HCT116 (cell line): ENCODE results near the gene HHIPL1. TPM values are rescaled to one million over a fixed set of nuclear protein-coding genes. Genes with fewer than 3 reads are reported as not detected.

ENCODE experiments used
- ATAC-seq: fragments of 200-7000 bp; cut with Tn5 transposase; 2 replicates; pipeline ENCODE4 v1.9.1; 2020; ENCODE audit warnings: mild to moderate bottlenecking, moderate library complexity
- BruUV-seq: library from RNA; stranded (reverse); fragments of 400-500 nt; replicated peaks from 2 replicates; lab custom pipeline; 2021; lab: Mats Ljungman, UMichigan
- CTCF ChIA-PET: fragments of 300-600 bp; sonication (Branson Sonifier 250); formaldehyde crosslinking; loops from one replicate; lab custom pipeline; 2021; ENCODE audit warnings: antibody characterized with exemption; lab: Charles Lee
- POLR2A ChIA-PET: fragments of 300-600, 350-600 bp; sonication (Branson Sonifier 250); formaldehyde crosslinking; loops from one replicate; lab custom pipeline; 2021; ENCODE audit warnings: antibody characterized with exemption; lab: Charles Lee
- RAD21 ChIA-PET, 2 experiments: fragments of 300-600 bp; sonication (Branson Sonifier 250); formaldehyde crosslinking; loops; one replicate each; lab custom pipeline; 2023; ENCODE audit warnings: low total read pairs in 2 of 2; ENCODE audit not compliant: uncharacterized antibody in 2 of 2, unreplicated experiment in 2 of 2, low non-redundant PET in 1 of 2; lab: Charles Lee
- DNase-seq: peaks from one replicate; pipeline ENCODE4 v3.0.0-alpha.2; 2010; ENCODE audit warnings: low read depth, low spot score
- H2AFZ ChIP-seq: fragments of 200-600 bp; shearing (Covaris generic), sonication (generic); 2 replicates; pipeline ENCODE4 v1.6.1; 2017; ENCODE audit warnings: low read depth, mixed run types, mixed read lengths, antibody characterized with exemption, low read length; ENCODE audit not compliant: poor library complexity, severe bottlenecking
- H3K27ac ChIP-seq: 2 replicates; pipeline ENCODE4 v1.5.1; 2012; ENCODE audit warnings: low read depth, low read length
- H3K27me3 ChIP-seq: fragments of 200-600 bp; sonication (generic); 2 replicates; pipeline ENCODE4 v1.6.1; 2016; ENCODE audit warnings: mixed run types, low read length, mixed read lengths; ENCODE audit not compliant: insufficient read depth
- H3K36me3 ChIP-seq, 2 experiments: fragments of 200-500 bp in 1 of 2; fragments of 200-600 bp in 1 of 2; sonication (Bioruptor generic) in 1 of 2; sonication (generic) in 1 of 2; 2 replicates each; pipeline versions ENCODE4 v1.5.1 to v1.6.1; 2014 to 2016; ENCODE audit warnings: low read length in 2 of 2, inconsistent platforms in 1 of 2, mixed read lengths in 1 of 2, mixed run types in 1 of 2; ENCODE audit not compliant: insufficient read depth in 2 of 2, control insufficient read depth in 1 of 2
- H3K4me1 ChIP-seq, 2 experiments: fragments of 200-600 bp in 1 of 2; sonication (generic) in 1 of 2; 2 replicates each; pipeline versions ENCODE4 v1.5.1 to v1.6.1; 2012 to 2017; ENCODE audit warnings: low read length in 2 of 2, inconsistent platforms in 1 of 2, mild to moderate bottlenecking in 1 of 2, mixed read lengths in 1 of 2, mixed run types in 1 of 2, moderate library complexity in 1 of 2; ENCODE audit not compliant: insufficient read depth in 2 of 2, control insufficient read depth in 1 of 2
- H3K4me2 ChIP-seq: fragments of 200-600 bp; sonication (generic); 2 replicates; pipeline ENCODE4 v1.6.1; 2017; ENCODE audit warnings: mixed run types, low read length, mixed read lengths
- H3K4me3 ChIP-seq, 2 experiments: fragments of 200-600 bp in 1 of 2; sonication (generic) in 1 of 2; replicated peaks in 1 of 2; 2 replicates each; pipeline ENCODE4 v1.5.1; 2011 to 2016; ENCODE audit warnings: low read length in 2 of 2, control low read depth in 1 of 2, low read depth in 1 of 2, mild to moderate bottlenecking in 1 of 2, mixed read lengths in 1 of 2, mixed run types in 1 of 2
- H3K79me2 ChIP-seq: fragments of 200-600 bp; sonication (generic); 2 replicates; pipeline ENCODE4 v1.6.1; 2017; ENCODE audit warnings: mild to moderate bottlenecking, mixed run types, low read length, moderate library complexity, mixed read lengths; ENCODE audit not compliant: insufficient read depth
- H3K9ac ChIP-seq: fragments of 200-600 bp; sonication (generic); 2 replicates; pipeline ENCODE4 v1.6.1; 2016; ENCODE audit warnings: low read length, mixed read lengths
- H3K9me2 ChIP-seq: fragments of 200-600 bp; sonication (generic), shearing (Covaris generic); 2 replicates; pipeline ENCODE4 v1.6.1; 2017; ENCODE audit warnings: mixed run types, mild to moderate bottlenecking, moderate library complexity; ENCODE audit not compliant: insufficient read depth
- H3K9me3 ChIP-seq, 2 experiments: fragments of 200-500 bp in 1 of 2; fragments of 200-600 bp in 1 of 2; sonication (Bioruptor generic) in 1 of 2; sonication (generic) in 1 of 2; 2 replicates each; pipeline ENCODE4 v1.6.1; 2014 to 2017; ENCODE audit warnings: low read length in 2 of 2, mixed read lengths in 2 of 2, inconsistent platforms in 1 of 2, low read depth in 1 of 2, mild to moderate bottlenecking in 1 of 2, mixed run types in 1 of 2, moderate library complexity in 1 of 2; ENCODE audit not compliant: control insufficient read depth in 1 of 2, insufficient read depth in 1 of 2
- H4K20me1 ChIP-seq: fragments of 200-600 bp; sonication (generic), shearing (Covaris generic); 2 replicates; pipeline ENCODE4 v1.6.1; 2017; ENCODE audit warnings: mixed run types, mild to moderate bottlenecking, moderate library complexity; ENCODE audit not compliant: insufficient read depth
- CEBPB ChIP-seq: IDR thresholded peaks from 2 replicates; pipeline ENCODE4 v1.6.1; 2012; ENCODE audit warnings: low read depth
- EGR1 ChIP-seq: IDR thresholded peaks from 2 replicates; pipeline ENCODE4 v1.6.1; 2012; ENCODE audit warnings: low read depth
- FOSL1 ChIP-seq: IDR thresholded peaks from 2 replicates; pipeline ENCODE4 v1.6.1; 2012; ENCODE audit warnings: low read depth
- RAD21 ChIP-seq: IDR thresholded peaks from 2 replicates; pipeline ENCODE4 v1.6.1; 2012; ENCODE audit warnings: low read depth, mild to moderate bottlenecking
- SIN3A ChIP-seq: IDR thresholded peaks from 2 replicates; pipeline ENCODE4 v1.6.1; 2012; ENCODE audit warnings: low read depth
- SP1 ChIP-seq: IDR thresholded peaks from 2 replicates; pipeline ENCODE4 v1.6.1; 2012; ENCODE audit warnings: low read depth
- TCF7L2 ChIP-seq: IDR thresholded peaks from 2 replicates; pipeline ENCODE4 v1.7.0; 2011; ENCODE audit warnings: borderline replicate concordance, inconsistent platforms; ENCODE audit not compliant: insufficient read depth, insufficient read length; ENCODE audit errors: extremely low read depth
- YY1 ChIP-seq: IDR thresholded peaks from 2 replicates; pipeline ENCODE4 v1.6.1; 2011; ENCODE audit warnings: low read length, low read depth, moderate library complexity, mild to moderate bottlenecking; ENCODE audit not compliant: insufficient replicate concordance; ENCODE audit errors: extremely low read depth
- ZFX ChIP-seq: fragments of 450-650 bp; IDR thresholded peaks from 2 replicates; pipeline ENCODE4 v1.6.1; 2017
- ZNF274 ChIP-seq: fragments of 200-500 bp; sonication (Bioruptor generic); IDR thresholded peaks from 2 replicates; pipeline ENCODE4 v1.6.1; 2014; ENCODE audit warnings: mild to moderate bottlenecking, low read depth, low read length, inconsistent platforms
- intact Hi-C: fragments of 100-400 bp; cut with micrococcal nuclease; formaldehyde crosslinking; loops from 2 replicates; pipeline ENCODE4 v1.10.0; 2022
- total RNA-seq: library from RNA; stranded (reverse); gene quantifications from one replicate; pipeline ENCODE4 v1.2.1, GENCODE V29; 2021; ENCODE audit not compliant: unreplicated experiment
- TF ChIP-seq, protein P1 (sequence below): IDR thresholded peaks from 2 replicates; pipeline ENCODE4 v1.6.1; 2012
- TF ChIP-seq, protein P2 (sequence below), 3 experiments: fragments of 200-600 bp in 1 of 3; sonication (generic) in 1 of 3; IDR thresholded peaks in 2 of 3; conservative IDR thresholded peaks in 1 of 3; 2 replicates each; pipeline ENCODE4 v1.5.1; 2012 to 2017; ENCODE audit warnings: low read depth in 2 of 3, low read length in 2 of 3, antibody characterized with exemption in 1 of 3, borderline replicate concordance in 1 of 3, control low read depth in 1 of 3, mild to moderate bottlenecking in 1 of 3, mixed read lengths in 1 of 3, mixed run types in 1 of 3, moderate library complexity in 1 of 3; ENCODE audit not compliant: insufficient read depth in 1 of 3
- TF ChIP-seq, protein P3 (sequence below): IDR thresholded peaks from 2 replicates; pipeline ENCODE4 v1.6.1; 2012; ENCODE audit warnings: low read depth

The HHIPL1 gene
- total RNA-seq, 1 experiment from 2014 or later, result not detected

DNA sequence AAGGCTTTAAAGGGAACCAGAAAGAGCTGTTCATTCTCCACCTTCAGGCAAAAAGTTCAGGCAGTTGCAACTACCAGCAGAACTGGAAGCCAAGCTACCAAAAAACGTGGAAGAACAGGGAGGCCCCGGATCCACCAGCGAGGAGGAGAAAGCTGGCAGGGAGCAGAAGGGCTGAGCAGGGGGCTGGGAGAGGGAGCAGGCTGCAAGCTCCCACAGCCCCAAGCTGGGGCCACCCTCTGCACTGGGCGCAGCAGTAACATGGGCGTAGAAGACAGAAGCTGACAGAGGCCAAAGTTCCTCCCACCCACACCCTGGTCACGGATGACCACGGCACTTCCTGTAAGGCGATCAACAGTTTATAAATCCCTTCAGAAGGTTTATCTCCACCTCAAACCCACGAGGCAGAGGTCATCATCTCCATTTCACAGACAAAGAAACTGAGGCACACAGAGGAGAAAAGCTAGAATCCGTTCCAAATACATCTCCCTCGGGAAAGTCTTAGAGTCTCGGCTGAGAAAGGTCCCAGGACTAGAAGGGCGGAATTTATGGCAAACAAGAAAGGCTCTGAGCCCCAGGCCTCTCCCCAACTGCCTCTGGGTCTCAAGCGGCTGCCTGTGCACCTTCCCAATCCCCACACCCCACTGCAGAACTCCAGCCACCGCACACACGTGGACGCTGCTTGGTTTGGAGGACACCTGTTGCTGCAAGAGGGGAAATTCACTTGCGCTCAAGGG lies 42.7 kb upstream of the HHIPL1 start:
- no peak for ATAC-seq
- ChIA-PET CTCF (no interaction called here), POLR2A (no interaction called here), RAD21 (interaction anchor here in 1 of 2 experiments (0.6 kb wide), 1 partner anchor 26 kb away, joined by 4 read pairs; no protein-coding TSS in a partner anchor)
- H3K4me2 ChIP-seq, result peak overlapping the region; percentile 73
- TF ChIP-seq ZNF274, result no peak
- TF ChIP-seq ZFX, result no peak
- TF ChIP-seq, protein P1, sequence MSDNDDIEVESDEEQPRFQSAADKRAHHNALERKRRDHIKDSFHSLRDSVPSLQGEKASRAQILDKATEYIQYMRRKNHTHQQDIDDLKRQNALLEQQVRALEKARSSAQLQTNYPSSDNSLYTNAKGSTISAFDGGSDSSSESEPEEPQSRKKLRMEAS, result no peak
- TF ChIP-seq, protein P2, sequence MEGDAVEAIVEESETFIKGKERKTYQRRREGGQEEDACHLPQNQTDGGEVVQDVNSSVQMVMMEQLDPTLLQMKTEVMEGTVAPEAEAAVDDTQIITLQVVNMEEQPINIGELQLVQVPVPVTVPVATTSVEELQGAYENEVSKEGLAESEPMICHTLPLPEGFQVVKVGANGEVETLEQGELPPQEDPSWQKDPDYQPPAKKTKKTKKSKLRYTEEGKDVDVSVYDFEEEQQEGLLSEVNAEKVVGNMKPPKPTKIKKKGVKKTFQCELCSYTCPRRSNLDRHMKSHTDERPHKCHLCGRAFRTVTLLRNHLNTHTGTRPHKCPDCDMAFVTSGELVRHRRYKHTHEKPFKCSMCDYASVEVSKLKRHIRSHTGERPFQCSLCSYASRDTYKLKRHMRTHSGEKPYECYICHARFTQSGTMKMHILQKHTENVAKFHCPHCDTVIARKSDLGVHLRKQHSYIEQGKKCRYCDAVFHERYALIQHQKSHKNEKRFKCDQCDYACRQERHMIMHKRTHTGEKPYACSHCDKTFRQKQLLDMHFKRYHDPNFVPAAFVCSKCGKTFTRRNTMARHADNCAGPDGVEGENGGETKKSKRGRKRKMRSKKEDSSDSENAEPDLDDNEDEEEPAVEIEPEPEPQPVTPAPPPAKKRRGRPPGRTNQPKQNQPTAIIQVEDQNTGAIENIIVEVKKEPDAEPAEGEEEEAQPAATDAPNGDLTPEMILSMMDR (IDR thresholded peaks at IDR 0.05 in 2 of 3, conservative IDR thresholded peaks at IDR 0.05 in 1 of 3; ENCODE audit: borderline replicate concordance in 1 of 3, insufficient read depth in 1 of 3, low read depth in 2 of 3, low read length in 2 of 3), result no peak
- no peak for TF ChIP-seq TCF7L2
- no peak for TF ChIP-seq YY1
- TF ChIP-seq FOSL1, result no peak
- no peak for TF ChIP-seq SIN3A
- TF ChIP-seq RAD21, result no peak
- no peak for TF ChIP-seq EGR1
- no peak for TF ChIP-seq SP1
- TF ChIP-seq CEBPB, result no peak
- TF ChIP-seq, protein P3, sequence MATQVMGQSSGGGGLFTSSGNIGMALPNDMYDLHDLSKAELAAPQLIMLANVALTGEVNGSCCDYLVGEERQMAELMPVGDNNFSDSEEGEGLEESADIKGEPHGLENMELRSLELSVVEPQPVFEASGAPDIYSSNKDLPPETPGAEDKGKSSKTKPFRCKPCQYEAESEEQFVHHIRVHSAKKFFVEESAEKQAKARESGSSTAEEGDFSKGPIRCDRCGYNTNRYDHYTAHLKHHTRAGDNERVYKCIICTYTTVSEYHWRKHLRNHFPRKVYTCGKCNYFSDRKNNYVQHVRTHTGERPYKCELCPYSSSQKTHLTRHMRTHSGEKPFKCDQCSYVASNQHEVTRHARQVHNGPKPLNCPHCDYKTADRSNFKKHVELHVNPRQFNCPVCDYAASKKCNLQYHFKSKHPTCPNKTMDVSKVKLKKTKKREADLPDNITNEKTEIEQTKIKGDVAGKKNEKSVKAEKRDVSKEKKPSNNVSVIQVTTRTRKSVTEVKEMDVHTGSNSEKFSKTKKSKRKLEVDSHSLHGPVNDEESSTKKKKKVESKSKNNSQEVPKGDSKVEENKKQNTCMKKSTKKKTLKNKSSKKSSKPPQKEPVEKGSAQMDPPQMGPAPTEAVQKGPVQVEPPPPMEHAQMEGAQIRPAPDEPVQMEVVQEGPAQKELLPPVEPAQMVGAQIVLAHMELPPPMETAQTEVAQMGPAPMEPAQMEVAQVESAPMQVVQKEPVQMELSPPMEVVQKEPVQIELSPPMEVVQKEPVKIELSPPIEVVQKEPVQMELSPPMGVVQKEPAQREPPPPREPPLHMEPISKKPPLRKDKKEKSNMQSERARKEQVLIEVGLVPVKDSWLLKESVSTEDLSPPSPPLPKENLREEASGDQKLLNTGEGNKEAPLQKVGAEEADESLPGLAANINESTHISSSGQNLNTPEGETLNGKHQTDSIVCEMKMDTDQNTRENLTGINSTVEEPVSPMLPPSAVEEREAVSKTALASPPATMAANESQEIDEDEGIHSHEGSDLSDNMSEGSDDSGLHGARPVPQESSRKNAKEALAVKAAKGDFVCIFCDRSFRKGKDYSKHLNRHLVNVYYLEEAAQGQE, result no peak
- H2AFZ ChIP-seq, result no peak overlapping the region
- intact Hi-C loops, result no loop called here
- peak overlapping the region; percentile 31 for H3K9ac ChIP-seq
- H3K4me3 ChIP-seq, result peak overlapping the region; percentile 31 to 52
- H3K9me2 ChIP-seq, result no peaks in the 10 kb centered on the region
- H3K9me3 ChIP-seq, result no peaks in the 10 kb centered on the region
- peaks cover 19 to 32% of the 10 kb centered on the region in 2 experiments for H3K4me1 ChIP-seq
- BruUV-seq, result TSS peak; percentile 46
- H4K20me1 ChIP-seq, result no peaks in the 10 kb centered on the region
- no peaks in the 10 kb centered on the region; a peak in 1 of 4 replicates for H3K36me3 ChIP-seq
- H3K27ac ChIP-seq, result 0 out of 2 replicates have a peak overlapping the region, but pooled peaks have one; percentile 30
- no peak for DNase-seq
- no peaks in the 10 kb centered on the region for H3K27me3 ChIP-seq
- H3K79me2 ChIP-seq, result peaks cover 57% of the 10 kb centered on the region
